Fibroblast of skin of right biceps (primary cell): ENCODE measurements around the gene SRXN1.

Experiments used
- DNase-seq: peaks from one replicate; pipeline ENCODE4 v3.0.0-alpha.2; 2013

The SRXN1 gene

DNA sequence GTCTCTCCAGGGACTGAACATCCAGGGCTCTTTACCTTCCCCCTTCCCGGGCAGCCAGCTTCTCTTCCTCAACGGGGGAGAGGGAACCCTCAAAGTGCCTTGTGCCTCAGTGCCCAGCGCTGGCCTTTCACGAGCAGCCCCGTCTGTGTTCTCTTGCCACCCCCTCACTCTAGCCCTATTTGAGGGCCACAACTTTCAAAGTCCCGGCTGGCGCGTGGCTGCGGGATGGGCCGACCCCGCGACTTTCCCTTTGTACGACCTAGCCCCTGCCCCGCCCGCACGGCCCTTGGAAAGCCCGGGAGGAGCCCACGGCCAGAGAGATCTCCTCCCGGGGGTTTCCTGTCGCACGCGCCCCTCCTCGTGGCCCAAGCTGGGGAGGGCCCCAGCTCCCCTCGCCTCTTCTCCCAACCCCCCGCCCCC lies 22.0 kb upstream of the SRXN1 start:
- no peak for DNase-seq

DNA sequence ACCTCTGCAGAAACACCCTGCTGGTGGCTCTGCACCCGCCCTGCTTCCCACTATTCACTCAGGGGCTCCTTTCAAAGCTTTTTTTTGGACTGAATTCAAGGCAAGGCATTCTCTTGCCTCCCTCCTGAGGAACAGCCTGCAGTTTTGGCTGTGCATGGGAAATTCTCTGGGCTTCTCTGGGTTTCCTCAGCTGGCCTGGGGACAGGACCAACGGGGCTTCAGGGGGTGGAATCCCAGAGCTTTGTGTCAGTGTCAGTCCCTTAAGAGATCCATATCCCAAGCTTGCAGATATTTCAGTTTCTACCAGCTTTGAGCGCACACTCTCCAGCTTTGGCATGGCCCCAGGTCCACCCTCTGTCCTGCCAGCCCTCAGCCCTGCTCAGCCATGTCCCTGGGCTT lies 20.6 kb upstream of the SRXN1 start:
- no peak for DNase-seq

GRCh38 chr20:672963-673602 lies 20.1 kb upstream of the SRXN1 start:
- DNase-seq, result no peak

- DNase-seq, result no peak
These were observed 18.4 kb upstream of the SRXN1 start for GRCh38 chr20:671252-672030.

GRCh38 chr20:669573-669972 lies 16.6 kb upstream of the SRXN1 start:
- no peak for DNase-seq

DNA sequence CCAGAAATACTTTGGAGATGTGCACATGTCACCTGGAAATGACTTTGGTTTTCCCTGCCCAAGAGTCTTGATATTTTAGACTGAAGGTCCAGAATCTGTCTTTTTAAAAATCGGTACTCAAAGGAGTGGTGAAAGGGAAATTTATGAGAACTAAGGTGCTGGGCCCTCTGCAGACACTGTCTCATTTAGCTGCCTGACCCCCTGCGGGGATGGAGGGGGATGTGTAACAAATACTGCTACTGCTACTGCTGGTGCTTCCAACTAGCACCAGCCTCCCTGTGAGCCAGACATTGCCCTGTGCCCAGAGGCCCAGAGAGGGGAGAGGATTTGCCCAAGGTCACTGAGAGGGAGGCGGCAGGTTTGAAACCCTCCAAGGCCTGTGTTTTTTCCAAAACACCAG lies 15.6 kb upstream of the SRXN1 start:
- no peak for DNase-seq

- DNase-seq, result no peak
These were observed 15.1 kb upstream of the SRXN1 start for GRCh38 chr20:668050-668449.

GRCh38 chr20:667351-668034 lies 14.5 kb upstream of the SRXN1 start:
- DNase-seq, result peak; percentile 22

- DNase-seq, result no peak
These were observed 13.9 kb upstream of the SRXN1 start for GRCh38 chr20:666877-667276.

DNA sequence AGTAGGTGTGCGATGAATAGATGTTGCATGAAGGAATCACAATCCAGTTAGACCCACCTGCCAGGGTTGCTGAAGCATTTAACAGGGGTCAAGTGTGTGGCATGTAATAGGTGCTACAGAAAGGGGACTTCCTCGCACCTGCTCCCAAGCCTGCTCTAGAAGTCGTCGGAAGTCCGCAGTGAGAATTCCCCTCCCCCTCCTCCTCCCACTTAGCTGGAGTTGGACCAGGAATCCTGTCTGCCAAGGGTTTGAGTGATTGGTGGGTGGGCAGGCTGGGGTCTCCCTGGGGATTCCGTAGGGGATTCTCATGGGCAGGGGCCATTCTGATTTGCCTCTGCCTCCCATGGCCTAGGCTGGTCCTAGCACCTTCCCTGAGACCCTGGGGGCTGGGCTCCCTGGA lies 12.3 kb upstream of the SRXN1 start:
- no peak for DNase-seq

GRCh38 chr20:664576-664975 lies 11.6 kb upstream of the SRXN1 start:
- DNase-seq, result no peak

DNA sequence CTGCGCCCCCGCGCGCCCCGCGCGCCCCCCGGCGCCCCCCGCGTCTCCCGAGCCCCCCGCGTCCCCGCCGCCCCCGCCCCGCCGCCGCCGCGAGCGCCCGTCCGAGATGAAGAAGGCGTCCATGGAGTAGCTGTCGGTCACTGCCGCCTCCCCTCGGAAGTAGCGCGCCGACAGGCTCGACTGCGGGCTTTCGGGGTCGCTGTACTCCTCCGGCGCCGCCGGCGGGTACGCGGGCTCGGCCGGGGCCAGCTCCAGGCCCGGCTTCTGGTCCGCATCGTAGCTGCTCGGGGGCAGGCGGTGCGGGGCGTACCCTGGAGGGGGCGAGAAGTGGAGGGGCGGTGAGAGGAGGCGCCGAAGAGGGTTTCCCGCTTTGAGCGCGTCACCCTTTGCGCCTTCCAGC lies 11.2 kb upstream of the SRXN1 start:
- no peak for DNase-seq

- peak; percentile 17 for DNase-seq
These were observed 10.5 kb upstream of the SRXN1 start for GRCh38 chr20:663315-664090.

GRCh38 chr20:662277-663192 lies 9.5 kb upstream of the SRXN1 start:
- no peak for DNase-seq

- no peak for DNase-seq
These were observed 8.7 kb upstream of the SRXN1 start for GRCh38 chr20:661474-662270.

- peak; percentile 60 for DNase-seq
These were observed 5.8 kb upstream of the SRXN1 start for GRCh38 chr20:658731-659291.

- DNase-seq, result no peak
These were observed 5.2 kb upstream of the SRXN1 start for GRCh38 chr20:658202-658601.

DNA sequence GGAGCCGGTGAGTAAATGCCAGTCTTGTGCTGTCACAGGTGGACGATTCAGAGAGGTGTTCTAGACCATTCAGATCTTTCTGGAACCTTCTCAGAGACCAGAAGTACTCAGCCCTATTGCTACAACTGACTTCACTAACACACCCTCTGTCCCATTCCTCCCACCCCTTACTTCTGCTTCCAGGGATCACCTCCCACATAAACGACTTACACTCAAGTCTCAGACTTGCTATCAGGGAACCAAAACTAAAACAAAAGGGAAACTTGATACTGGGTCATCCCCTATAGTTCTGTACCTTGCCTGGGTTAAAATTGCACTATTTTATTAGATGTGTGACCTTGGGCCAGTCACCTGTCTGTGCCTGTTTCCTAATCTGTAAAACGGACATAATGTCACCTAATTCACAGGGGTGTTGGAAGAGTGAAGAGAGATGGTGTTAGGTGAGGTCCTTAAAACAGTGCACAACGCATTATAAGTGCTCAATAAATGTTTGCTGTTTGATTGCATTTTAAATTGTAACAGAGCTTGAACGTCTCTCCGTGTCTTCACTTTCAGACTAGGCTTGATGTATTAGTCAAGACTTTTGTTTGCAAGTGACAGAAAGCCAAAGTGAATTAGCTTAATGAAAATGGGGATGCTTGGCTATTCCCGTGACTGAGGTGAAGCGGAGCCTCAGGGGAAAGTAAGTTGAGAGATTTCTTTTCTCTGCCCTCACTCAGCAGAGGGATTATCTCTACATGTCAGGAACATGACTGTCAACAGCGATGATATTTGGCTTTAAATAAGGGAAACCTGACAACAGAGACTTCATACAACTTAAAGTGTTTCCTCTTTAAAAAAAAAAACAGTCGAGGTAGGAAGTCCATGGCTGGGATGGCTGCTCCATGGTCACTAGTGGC lies 3.0 kb upstream of the SRXN1 start:
- no peak for DNase-seq

- no peak for DNase-seq
These were observed 1.4 kb upstream of the SRXN1 start for GRCh38 chr20:654417-654750.
